Transverse colon (tissue), 4 donors: Measurements from ENCODE around the gene GOLPH3. TPM values are rescaled to one million over a fixed set of nuclear protein-coding genes. Genes with fewer than 3 reads are reported as not detected.

ENCODE experiments used
- DNase-seq: peaks from one replicate; pipeline ENCODE4 v3.0.0-alpha.2; 2019
- H3K27ac ChIP-seq, 4 donors: fragments of 200-600 bp; sonication (generic); 2 replicates each; pipeline ENCODE4 v1.5.1; 2016 to 2018; ENCODE audit warnings: inconsistent platforms in 4 of 4
- H3K27me3 ChIP-seq: fragments of 200-600 bp; sonication (generic); 2 replicates; pipeline ENCODE4 v1.5.1; 2017; ENCODE audit warnings: inconsistent platforms
- H3K36me3 ChIP-seq, 4 donors: fragments of 200-600 bp; sonication (generic); 2 replicates each; pipeline ENCODE4 v1.5.1; 2017 to 2019; ENCODE audit warnings: inconsistent platforms in 4 of 4
- H3K4me1 ChIP-seq, 4 donors: fragments of 200-600 bp; sonication (generic); 2 replicates each; pipeline ENCODE4 v1.5.1; 2017 to 2020; ENCODE audit warnings: inconsistent platforms in 4 of 4
- H3K4me3 ChIP-seq, 4 donors: fragments of 200-600 bp; sonication (generic); 1 replicate in 1 of 4; 2 replicates in 3 of 4; pipeline versions ENCODE4 v1.5.1 to v1.6.1; 2017 to 2019; ENCODE audit warnings: inconsistent platforms in 4 of 4
- H3K9me3 ChIP-seq, 2 donors: fragments of 200-600 bp; sonication (generic); 2 replicates each; pipeline ENCODE4 v1.5.1; 2017 to 2019; ENCODE audit warnings: inconsistent platforms in 2 of 2
- EP300 ChIP-seq: sonication (generic); formaldehyde crosslinking; IDR thresholded peaks from one replicate; pipeline ENCODE4 v1.6.1; 2017; ENCODE audit warnings: antibody characterized with exemption, low read depth
- POLR2A ChIP-seq: fragments of 450-650 bp; IDR thresholded peaks from one replicate; pipeline ENCODE4 v1.6.1; 2016; ENCODE audit warnings: antibody characterized with exemption, mild to moderate bottlenecking, moderate library complexity
- POLR2AphosphoS5 ChIP-seq, 3 donors: sonication (generic); formaldehyde crosslinking; IDR thresholded peaks; one replicate each; pipeline ENCODE4 v1.6.1; 2016; ENCODE audit warnings: antibody characterized with exemption in 3 of 3
- WGBS, 2 donors: methylation state at CpG; one replicate each; pipeline ENCODE4 v1.1.5; 2018; ENCODE audit warnings: low coverage in 1 of 2; 5-methylcytosine and 5-hydroxymethylcytosine counted together
- in situ Hi-C, 4 donors: fragments of 200-750 bp; cut with MboI; loops; one replicate each; pipeline versions ENCODE4 v1.15.0 to v1.15.1; 2017; ENCODE audit warnings: low sequenced_read_pairs in 3 of 4, low pct_ligation_motif_present in 1 of 4, low pct_unique_long_range_greater_than_20kb in 1 of 4
- intact Hi-C: fragments of 100-400 bp; cut with DNase I; formaldehyde crosslinking; loops from one replicate; pipeline ENCODE4 v1.15.1; 2023; ENCODE audit warnings: low total_unique reads
- total RNA-seq, 4 donors: library from RNA; depleted of rRNA; stranded (reverse); fragments of >200 nt; gene quantifications; one replicate each; pipeline ENCODE4 v1.1.0, GENCODE V29; 2016
- TF ChIP-seq, protein P1 (sequence below), 5 experiments: fragments of 200-600 bp in 3 of 5; fragments of 450-650 bp in 2 of 5; sonication (generic) in 3 of 5; IDR thresholded peaks; 1 replicate in 2 of 5; 2 replicates in 3 of 5; pipeline ENCODE4 v1.5.1; 2016 to 2017; ENCODE audit warnings: antibody characterized with exemption in 5 of 5, inconsistent platforms in 3 of 5, mild to moderate bottlenecking in 2 of 5, moderate library complexity in 1 of 5

GOLPH3 gene
- total RNA-seq, 4 donors from 2014 or later, result 52.1 to 666 (median 132) TPM

DNA sequence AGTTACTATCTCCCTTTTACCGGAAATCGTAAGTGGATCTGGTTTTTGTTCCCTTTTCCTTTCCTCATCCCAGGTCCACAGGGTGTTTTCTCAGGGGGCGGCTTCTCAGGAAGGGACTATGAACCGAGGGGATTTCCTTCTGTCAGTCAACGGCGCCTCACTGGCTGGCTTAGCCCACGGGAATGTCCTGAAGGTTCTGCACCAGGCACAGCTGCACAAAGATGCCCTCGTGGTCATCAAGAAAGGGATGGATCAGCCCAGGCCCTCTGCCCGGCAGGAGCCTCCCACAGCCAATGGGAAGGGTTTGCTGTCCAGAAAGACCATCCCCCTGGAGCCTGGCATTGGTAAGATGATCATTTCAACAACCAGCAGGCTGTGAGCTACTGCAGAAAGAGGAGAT lies 75.8 kb downstream of the GOLPH3 start:
- 70 to 81% methylated on average over 6 to 9 of the region's 9 CpGs for WGBS, 2 donors
- intact Hi-C loops, result loop anchor here (10.0 kb wide), 1 partner anchor 523 kb away; no protein-coding TSS in a partner anchor
- no peaks in the 10 kb centered on the region for H3K27me3 ChIP-seq
- no peaks in the 10 kb centered on the region for H3K9me3 ChIP-seq
- DNase-seq, result no peak
- H3K4me1 ChIP-seq, result peaks cover 0 to 6% (median 5%) of the 10 kb centered on the region in 4 donors
- H3K27ac ChIP-seq, result peak overlapping the region; percentile 33 to 69 (median 58)
- no peak for TF ChIP-seq EP300
- TF ChIP-seq POLR2A, result no peak
- TF ChIP-seq, protein P1, sequence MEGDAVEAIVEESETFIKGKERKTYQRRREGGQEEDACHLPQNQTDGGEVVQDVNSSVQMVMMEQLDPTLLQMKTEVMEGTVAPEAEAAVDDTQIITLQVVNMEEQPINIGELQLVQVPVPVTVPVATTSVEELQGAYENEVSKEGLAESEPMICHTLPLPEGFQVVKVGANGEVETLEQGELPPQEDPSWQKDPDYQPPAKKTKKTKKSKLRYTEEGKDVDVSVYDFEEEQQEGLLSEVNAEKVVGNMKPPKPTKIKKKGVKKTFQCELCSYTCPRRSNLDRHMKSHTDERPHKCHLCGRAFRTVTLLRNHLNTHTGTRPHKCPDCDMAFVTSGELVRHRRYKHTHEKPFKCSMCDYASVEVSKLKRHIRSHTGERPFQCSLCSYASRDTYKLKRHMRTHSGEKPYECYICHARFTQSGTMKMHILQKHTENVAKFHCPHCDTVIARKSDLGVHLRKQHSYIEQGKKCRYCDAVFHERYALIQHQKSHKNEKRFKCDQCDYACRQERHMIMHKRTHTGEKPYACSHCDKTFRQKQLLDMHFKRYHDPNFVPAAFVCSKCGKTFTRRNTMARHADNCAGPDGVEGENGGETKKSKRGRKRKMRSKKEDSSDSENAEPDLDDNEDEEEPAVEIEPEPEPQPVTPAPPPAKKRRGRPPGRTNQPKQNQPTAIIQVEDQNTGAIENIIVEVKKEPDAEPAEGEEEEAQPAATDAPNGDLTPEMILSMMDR (IDR thresholded peaks at IDR 0.05), result no peak
- no peak for TF ChIP-seq POLR2AphosphoS5 (IDR thresholded peaks at IDR 0.05)
- in situ Hi-C loops, result loop anchor here in 3 of 4 donors (10.0 to 25.0 kb wide), 2 partner anchors 263 to 511 kb away; no protein-coding TSS in a partner anchor
- peaks cover 0 to 14% (median 5%) of the 10 kb centered on the region in 4 donors for H3K36me3 ChIP-seq
- H3K4me3 ChIP-seq, result no peak overlapping the region

DNA sequence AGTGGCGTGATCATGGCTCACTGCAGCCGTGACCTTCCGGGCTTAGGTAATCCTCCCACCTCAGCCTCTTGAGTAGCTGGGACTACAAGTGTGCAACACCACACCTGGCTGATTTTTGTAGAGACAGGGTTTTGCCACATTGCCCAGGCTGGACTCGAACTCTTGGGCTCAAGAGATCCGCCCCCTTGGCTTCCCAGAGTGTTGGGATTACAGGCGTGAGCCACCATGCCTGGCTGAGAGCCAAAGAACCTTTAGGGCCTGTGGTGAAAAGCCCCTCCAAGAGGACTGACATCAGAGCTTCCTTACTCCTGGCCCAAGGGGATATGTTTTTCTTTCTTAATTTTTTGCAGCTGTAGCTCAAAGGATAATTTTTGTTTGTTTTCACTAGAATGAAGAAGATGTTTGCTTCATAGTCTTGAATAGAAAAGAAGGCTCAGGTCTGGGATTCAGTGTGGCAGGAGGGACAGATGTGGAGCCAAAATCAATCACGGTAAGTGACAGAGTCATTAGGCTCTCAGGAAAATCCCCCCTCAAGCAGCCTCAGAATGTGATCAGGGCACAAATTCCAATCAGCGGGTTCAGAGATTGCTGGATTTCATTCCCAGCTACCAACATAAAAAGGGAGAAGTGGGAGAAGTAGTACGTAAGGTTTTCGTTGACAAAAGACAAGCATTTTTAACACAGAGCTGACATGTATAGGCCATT lies 77.1 kb downstream of the GOLPH3 start:
- DNase-seq, result no peak
- peaks cover 0 to 3% (median 1%) of the 10 kb centered on the region in 4 donors for H3K36me3 ChIP-seq
- no peak overlapping the region for H3K27ac ChIP-seq
- peaks cover 0 to 6% (median 5%) of the 10 kb centered on the region in 4 donors for H3K4me1 ChIP-seq
- intact Hi-C loops (loop anchor here (10.0 kb wide), 1 partner anchor 522 kb away; no protein-coding TSS in a partner anchor), in situ Hi-C loops (loop anchor here in 3 of 4 donors (10.0 to 25.0 kb wide), 2 partner anchors 262 to 510 kb away; no protein-coding TSS in a partner anchor)
- H3K9me3 ChIP-seq, result no peaks in the 10 kb centered on the region
- H3K4me3 ChIP-seq, result no peak overlapping the region
- WGBS, 2 donors, result 95 to 100% methylated on average over 1 to 10 of the region's 10 CpGs
- no peaks in the 10 kb centered on the region for H3K27me3 ChIP-seq
- no peak for TF ChIP-seq POLR2AphosphoS5 (IDR thresholded peaks at IDR 0.05)
- no peak for TF ChIP-seq POLR2A
- TF ChIP-seq, protein P1 (IDR thresholded peaks at IDR 0.05), result no peak
- TF ChIP-seq EP300, result no peak

DNA sequence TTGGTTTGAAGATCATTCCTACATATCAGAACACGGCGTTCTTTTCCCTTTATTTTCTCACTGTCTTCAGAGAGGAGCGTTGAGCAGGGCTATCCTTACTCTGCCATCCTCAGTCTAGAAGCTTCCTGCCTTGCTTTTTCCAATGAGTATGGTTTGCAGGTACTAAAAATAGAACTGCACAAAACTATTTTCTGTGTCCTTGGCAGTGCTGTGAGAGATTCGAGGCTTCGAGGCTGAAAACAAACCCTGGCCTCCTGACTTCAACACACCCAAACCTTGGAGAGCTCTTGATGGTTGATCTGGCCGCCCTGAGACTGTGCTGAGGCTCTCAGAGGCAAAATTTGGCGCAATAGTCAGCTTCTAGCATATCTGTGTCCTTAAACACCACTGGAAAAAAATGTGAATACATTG lies 78.9 kb downstream of the GOLPH3 start:
- WGBS, 2 donors, result 76 to 82% methylated on average over 7 of the region's 7 CpGs

DNA sequence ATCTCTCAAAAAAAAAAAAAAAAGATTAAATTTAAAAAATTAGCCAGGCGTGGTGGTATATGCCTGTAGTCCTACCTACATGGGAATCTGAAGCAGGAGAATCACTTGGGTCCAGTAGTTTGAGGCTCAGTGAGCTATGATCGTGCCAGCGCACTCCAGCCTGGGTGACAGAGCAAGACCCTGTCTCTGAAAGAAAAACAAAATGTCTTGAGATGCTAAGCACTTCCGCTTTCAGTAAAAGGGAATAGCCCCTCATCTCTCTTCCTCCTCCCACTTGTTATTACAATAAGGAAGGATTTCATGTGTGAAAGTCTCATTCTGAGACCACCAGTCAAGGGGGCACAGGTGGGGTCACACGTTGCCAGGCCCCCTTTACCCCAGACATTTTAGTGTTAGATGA lies 79.4 kb downstream of the GOLPH3 start:
- H3K4me3 ChIP-seq, result no peak overlapping the region
- TF ChIP-seq EP300, result no peak
- no peak for TF ChIP-seq POLR2AphosphoS5 (IDR thresholded peaks at IDR 0.05)
- TF ChIP-seq, protein P1 (IDR thresholded peaks at IDR 0.05), result no peak
- TF ChIP-seq POLR2A, result no peak
- DNase-seq, result no peak
- WGBS, 2 donors, result 87 to 97% methylated on average over 4 to 5 of the region's 5 CpGs
- peaks cover 0 to 5% (median under 1%) of the 10 kb centered on the region in 4 donors for H3K4me1 ChIP-seq
- in situ Hi-C loops, result loop anchor here in 3 of 4 donors (10.0 to 25.0 kb wide), 2 partner anchors 260 to 507 kb away; no protein-coding TSS in a partner anchor
- no peak overlapping the region for H3K27ac ChIP-seq
- no peaks in the 10 kb centered on the region for H3K9me3 ChIP-seq
- intact Hi-C loops, result loop anchor here (5.0 to 10.0 kb wide), 2 partner anchors 267 to 520 kb away; no protein-coding TSS in a partner anchor
- H3K27me3 ChIP-seq, result no peaks in the 10 kb centered on the region
- peaks cover 0 to 2% (median 0%) of the 10 kb centered on the region in 4 donors for H3K36me3 ChIP-seq

More for the DNA sequence above, 78.9 kb downstream of the GOLPH3 start:
- Histone ChIP-seq H3K36me3 (peaks cover 0 to 2% (median 0%) of the 10 kb centered on the region in 4 donors), H3K9me3 (no peaks in the 10 kb centered on the region), H3K27ac (peak overlapping the region in 1 of 4 donors; percentile 7), H3K4me1 (peaks cover 0 to 6% (median 5%) of the 10 kb centered on the region in 4 donors), H3K4me3 (no peak overlapping the region), H3K27me3 (no peaks in the 10 kb centered on the region)
- intact Hi-C loops, result loop anchor here (10.0 kb wide), 1 partner anchor 520 kb away; no protein-coding TSS in a partner anchor
- DNase-seq, result no peak
- in situ Hi-C loops, result loop anchor here in 3 of 4 donors (10.0 to 25.0 kb wide), 2 partner anchors 260 to 508 kb away; no protein-coding TSS in a partner anchor
- no peak for TF ChIP-seq POLR2AphosphoS5 (IDR thresholded peaks at IDR 0.05)
- no peak for TF ChIP-seq EP300
